HG03280 (cell line): Measurements from ENCODE around the gene FGF1.
A peak's percentile ranks its signal among the peaks of the same experiment; 100 is the strongest.
"Not testable (repeated sequence)": the region's sequence is repeated elsewhere in the genome, so short reads cannot be mapped to it uniquely, and the experiment has no call there.

ENCODE experiments used
- ATAC-seq: cut with Tn5 transposase; IDR thresholded peaks from one replicate; pipeline ENCODE4 v1.9.1; 2021; ENCODE audit warnings: mild to moderate bottlenecking, moderate library complexity; ENCODE audit not compliant: unreplicated experiment

Gene FGF1

DNA sequence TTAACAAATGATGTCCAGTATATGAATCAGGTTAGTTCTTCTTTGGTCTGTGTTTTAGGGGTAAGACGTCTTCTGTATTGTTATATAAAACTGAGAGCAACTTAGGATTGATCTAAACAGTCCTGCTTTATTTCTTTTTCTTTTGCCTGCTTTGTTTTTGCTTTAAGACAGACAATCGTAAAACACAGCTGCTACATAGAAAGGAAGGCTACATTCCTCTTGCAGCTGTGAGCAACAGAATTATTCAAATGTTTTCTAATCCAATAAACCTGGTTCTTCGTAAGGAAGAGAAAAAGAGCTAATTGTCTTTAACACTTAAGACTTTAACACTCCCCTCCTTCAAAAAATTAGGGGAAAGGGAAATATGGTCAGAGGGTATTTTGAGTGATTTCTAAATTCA, 14.6 kb downstream of the FGF1 start:
- ATAC-seq: no peak

DNA sequence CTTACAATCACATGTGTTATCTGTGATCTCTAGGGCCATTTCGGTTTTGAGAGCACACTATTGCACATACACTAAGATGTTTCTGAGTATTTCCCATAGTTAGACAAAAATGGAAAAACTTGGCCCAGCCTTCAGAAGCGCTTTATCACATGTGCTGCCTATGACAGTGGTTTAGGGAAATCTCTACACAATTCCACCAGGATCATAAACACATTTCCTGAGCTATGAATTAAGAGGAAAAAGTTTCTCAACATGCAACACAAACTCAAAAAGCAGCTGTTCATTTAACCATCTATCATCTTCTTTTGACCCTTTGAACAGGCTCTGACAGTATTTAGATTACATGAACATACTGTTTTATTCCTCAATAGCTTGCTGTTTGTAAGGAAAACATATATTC, 15.1 kb downstream of the FGF1 start:
- no peak for ATAC-seq

DNA sequence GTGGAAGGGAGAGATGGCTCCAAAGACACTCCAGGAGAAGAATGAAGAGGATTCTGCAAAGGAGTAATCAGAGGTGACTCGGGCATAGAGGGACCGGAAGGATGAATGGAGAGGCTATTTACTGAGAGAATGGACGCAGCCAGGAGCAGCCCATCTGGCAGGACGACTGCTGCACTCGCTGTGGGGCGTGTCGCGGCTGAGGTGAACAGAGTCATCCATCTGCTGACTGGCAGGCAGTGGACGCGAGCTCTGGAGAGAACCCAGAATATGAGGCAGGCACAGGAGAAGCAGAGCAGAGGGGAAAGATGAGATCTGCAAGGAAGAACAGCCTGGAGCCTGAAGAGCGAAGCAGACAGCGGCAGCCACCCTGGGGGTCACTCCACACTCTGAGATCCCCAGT, 16.4 kb downstream of the FGF1 start:
- no peak for ATAC-seq

DNA sequence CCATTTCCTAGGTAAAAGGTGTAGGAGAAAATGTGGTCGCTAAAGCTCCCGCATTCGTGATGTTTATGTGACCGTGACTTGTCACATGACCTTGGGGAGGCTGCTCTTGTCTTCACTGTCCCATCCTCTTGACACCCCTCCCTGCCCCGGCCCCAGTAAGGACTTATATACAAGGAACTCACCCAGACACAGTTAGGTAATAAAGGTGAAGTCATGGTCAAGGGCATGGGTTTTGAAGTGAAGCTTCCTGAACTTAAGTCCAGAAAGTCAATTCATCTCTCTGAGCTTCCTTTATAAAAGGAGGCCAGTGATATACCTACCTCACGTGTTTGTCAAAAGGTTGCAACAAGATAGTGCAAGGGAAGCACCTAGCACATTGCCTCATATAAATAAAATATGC, 17.6 kb downstream of the FGF1 start:
- ATAC-seq: no peak

DNA sequence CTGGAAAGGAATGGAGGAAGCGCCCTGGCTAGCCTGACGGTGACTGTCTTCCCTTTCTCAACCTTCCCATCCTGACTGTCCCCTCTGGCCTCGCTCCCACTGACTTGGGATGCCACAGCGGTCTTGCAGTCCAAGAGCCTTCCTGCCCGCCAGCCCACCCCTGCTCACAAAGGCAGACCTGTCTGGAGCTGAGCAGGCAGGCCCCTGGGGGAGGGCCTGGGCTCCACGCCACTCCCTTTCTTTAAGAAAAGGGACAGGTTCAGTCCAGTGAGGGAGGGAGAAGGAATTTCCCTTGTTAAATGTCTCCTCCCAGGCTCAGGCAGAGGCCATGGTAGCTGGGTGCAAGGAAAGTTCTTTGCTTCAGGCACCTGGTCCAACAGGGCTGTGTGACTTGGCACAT, 18.1 kb downstream of the FGF1 start:
- no peak for ATAC-seq

DNA sequence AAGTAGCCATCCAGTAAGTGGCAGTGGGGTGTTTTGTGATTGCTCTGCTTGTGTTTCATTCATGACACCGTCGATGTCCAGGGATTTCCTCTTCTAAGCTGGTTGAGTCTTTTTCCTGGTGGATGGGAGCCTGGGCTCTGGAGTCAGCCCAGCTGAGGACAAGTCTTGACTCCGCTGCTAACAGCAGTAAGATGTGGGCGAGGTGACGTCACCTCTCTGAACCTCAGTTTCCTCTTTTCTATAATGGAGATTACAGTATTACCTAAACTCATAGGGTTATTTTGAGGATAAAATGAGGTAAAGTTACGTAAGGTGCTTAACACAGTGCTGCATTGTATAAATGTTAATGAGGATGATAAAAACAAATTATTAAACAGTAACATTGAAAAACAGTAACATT, 21.3 kb downstream of the FGF1 start:
- ATAC-seq: no peak

DNA sequence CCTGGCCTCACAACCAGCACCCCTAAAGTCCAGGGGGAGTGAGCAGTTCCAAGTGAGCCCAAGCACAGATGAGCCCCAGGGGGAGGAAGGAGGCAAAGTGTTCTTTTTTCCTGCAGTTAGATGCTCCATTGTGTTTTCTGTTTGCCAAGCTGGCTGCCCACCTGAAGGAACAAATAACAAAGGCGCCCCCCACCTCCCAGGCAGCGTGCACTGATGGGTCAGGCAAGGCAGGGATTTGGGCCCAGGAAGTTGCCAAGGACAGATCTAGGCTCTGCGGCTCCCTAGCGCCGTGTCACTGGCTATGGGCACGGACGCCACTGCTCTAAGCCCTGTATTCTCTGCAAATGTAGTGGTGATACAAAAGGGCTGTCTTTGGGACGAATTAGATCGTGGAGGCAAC, 21.8 kb downstream of the FGF1 start:
- ATAC-seq: no peak

DNA sequence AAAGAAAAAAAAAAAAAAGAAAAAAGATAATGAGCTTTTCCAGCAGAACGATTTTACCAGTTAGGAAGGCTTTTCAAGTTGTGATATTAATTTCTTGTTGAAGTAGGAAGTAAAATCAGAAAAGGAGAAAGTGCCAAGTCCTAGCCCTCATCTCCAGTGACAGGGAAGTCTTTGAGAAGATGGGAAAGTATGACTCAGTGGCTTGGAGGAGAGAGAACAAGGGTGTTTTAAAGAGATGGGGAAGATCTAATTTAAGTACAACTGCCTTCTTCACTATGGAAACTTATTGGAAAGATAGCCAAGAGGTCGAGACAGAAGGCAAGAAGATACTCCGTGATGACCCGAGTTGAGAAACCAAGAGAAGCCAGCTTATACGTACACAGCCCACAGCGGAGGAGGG, 22.6 kb downstream of the FGF1 start:
- ATAC-seq: no peak

DNA sequence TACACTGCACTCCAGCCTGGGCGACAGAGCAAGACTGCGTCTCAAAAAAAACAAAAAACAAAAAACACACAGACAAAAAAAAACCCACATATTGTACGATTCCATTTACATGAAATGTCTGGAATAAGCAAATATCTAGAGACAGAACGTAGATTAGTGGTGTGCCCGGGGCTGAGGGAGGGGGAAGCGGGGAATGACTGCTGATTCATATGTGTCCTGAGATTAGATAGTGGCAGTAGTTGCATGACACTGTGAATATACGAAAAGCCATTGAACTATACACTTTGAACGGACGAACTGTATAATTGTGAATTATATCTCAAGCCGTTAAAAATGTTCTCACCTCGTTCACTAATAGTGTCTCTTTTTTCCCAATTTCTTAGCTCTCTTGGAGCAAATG, 23.9 kb downstream of the FGF1 start:
- ATAC-seq: no peak

DNA sequence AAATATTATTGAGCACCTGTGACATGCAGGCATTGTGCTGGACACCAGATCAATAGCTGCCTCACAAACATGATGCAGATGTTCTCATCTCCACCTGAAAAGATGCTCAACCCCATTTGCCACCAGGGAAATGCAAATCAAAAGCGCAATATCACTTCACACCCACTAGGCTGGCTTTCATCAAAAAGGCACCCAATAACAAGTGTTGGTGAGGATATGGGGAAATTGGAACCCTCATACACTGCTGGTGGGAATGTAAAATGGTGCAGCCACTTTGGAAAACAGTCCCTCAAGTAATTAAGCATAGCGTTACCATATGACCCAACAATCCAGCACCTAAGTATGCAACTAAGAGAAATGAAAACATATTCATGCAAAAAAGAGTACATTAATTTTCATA, 24.7 kb downstream of the FGF1 start:
- ATAC-seq: no peak

DNA sequence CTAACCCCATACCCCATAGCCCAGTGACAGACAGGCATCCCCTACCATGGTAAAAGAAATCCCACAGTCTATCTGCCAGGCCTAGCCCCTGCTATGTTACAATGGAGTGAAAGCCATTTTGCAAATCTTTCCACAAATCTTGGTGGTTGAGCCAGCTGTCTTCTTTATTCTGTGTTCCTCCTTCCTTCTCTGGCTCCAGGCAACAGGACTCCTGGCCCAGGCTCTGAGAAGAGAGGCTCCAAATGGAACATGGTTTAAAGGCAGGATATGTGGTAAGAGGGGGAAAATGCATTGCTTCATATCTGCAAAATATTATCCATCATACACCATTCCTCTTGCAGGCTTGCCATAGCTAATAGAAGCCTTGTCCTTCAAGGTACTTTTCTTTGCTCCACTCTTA, 25.2 kb downstream of the FGF1 start:
- ATAC-seq: no peak

DNA sequence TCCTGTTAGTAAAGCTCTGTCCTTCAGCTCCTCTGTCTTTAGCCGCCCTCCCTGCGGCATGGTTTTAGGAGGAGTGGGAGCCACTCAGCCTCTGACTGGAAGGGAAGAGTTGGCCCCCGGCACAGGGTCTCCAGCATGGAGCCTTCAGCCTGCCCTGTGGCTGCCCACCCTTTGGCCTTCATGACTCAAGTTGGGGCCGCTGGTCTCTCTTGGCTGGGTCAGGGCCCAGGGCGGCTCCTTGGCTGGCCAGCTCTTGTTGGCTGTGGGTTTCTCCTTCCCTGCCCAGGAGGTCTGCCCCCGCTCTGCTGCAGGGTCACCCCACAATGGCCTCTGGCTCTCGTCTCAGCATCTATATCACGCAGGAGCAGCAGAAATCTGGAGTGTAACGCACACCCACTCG, 25.7 kb downstream of the FGF1 start:
- ATAC-seq: no peak

DNA sequence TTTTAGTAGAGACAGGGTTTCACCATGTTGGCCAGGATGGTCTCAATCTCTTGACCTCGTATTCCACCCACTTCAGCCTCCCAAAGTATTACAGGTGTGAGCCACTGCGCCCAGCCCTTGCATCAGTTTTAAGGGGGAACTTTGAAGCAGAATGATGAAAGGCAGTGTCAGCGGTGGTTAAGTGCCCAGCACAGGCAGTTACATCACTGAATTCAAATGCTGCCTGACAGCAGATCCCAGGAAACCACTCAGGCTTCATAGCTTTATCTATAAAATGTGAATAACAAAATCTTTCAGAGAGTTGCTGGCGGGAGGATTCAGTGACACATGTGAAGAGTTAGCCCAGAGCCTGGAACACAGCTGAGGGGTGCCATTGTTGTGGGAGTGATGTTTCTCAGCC, 26.5 kb downstream of the FGF1 start:
- no peak for ATAC-seq

DNA sequence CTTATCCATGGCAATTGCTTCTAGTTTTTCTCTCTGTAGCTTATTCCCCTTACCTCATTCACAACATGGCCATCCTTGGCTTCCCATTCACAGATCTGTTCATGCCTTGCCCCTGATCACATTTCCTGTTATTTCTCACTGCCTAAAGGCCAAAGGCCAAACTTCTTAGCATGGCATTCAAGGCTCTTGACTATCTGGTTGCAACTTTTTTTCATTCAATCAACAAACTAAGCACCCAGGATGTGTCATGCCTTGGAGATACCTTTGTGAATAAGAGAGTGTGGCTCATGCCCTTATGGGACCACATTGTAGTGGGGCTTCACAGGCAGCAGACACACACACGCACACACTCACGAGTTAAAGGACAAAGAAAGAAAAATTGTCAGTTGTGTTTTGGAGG, 27.6 kb downstream of the FGF1 start:
- no peak for ATAC-seq

DNA sequence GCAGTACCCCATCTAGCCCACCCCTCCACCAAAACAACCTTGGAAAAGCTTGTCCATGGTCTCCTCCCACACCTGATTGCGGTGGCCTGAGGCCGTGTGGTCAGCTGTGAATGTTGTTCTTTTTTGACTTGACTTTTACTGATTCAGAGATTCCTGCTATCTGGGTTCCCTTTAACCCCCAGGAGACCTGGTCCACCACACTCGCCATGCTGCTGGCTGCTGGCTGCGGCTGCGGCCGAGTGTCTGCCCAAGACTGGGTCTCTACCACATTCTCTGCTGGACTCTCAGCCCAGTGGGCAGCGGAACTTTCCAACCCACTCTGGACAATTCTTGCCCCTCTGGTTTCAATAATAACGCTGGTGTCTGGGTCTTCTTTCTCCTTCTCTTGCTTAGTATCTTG, 28.4 kb downstream of the FGF1 start:
- no peak for ATAC-seq

DNA sequence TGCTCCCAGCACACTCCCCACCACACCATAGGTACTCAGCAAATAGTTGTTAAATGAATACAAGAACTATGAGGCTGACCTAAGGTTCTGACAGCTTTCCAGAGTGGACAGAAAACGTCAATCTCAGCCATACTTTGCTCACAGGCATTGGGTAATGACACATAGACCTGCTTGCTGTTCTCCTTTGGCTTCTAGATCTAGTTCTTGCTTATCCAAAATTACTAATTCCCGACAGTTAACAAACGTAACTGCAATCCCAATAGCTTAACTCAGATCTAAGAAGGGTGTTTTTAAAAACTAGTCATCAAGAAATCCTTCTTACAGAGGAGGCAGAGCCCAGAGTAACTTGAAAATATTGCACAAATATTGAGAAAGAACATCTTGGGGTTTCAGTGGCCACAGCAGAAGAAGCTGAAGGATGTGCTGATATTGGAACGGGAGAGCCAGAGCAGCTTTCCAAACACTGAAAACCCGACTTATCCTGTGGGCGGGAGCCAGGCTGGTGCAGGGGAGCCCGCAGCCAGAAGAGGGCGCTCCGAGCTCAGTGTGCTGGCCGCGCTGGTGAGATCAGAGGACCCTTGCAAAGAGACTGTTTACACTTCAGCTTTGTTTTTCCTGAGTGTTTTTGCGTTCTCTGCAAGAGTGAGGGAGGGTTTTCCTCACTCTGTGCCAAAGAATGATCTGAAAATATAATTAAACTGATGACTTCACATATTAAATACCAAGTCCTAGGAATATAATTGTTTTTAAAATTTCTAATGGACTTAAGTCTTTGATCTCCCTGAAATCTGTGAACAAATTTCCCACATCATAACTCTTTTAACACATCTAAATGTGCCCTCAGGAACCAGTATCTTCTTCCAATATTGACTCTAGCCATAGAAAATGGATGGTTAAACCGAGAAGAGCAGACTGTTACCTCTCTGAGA, 30.3 kb downstream of the FGF1 start:
- peak; percentile 79 for ATAC-seq

DNA sequence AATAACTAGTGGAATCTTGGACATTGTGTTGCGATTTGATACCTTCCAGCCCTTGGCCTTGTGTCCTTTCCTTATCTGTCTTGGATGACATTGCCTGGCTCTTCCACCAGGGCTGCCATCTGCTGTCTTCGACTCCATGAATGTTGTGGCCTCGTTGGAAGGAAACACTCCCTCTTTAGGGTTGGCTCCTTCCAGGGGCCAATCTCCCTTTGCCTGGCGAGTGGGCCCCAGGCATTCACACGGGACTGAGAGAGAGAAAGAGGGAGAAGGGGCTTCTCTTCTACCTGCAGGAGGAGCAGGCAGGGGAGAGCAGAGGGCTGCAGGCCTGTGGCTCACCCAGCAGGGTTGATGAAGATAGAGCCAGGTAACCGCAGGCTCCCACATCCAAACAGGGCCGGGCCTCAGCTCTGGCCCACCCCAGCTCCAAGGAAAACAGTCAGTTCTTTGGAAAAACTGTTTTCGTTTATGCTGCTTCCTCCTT, 31.3 kb downstream of the FGF1 start:
- ATAC-seq: no peak

DNA sequence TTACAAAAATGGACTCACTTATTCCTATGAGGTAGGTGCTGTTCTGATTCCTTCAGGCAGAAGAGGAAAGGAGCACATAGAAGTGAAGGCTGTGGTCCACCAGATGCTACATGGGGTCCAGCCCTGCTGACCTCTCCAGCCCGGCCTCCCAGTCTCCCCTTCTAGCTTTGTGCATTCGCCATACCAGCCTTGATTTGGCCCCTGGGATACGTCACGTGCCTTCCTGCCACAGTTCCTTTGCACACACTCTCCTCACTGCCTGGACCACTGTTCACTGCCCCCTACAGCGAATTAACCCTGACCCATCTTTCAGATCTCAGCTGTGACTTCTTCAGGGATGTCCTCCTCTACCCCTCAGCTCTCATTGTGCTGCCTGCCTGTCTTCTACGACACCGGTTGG, 32.6 kb downstream of the FGF1 start:
- no peak for ATAC-seq

DNA sequence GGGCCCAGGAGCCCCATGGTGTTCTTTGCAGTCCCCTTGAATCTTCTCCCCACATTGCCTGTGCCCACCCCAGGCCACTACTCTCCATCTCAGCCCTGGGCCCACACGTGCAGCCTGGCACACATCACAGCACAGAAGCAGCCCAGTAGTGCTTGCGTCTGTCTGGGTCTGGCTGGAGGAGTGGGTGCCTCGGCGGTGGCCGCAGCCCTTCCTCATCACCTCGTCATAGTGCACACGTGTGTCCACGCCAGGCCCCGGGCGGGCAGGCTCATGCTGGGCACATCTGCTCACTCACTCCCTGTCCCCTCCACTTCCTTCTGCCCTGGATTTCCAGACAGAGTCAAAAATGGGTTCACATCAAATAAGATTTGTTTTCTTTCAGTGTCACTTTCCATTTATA, 33.3 kb downstream of the FGF1 start:
- ATAC-seq: no peak

DNA sequence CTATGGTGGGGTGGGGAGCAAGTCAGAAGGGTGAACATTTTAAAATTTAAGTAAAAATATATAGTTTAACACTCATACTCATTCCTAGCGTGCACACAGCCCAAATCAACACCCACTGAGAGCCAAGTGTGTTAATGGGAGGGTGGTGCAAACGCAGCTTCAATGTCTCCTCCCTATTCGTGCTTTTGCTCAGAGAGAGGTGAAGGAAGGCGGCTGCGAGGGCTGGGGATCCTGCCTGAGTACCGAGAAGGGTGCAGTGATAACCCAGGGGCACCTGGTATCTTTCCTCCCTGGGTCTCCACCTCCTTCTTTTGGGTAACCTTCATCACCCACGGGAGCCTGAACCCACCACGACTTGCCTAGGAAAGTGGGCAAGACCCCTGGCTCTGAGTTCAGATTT, 35.0 kb downstream of the FGF1 start:
- ATAC-seq: no peak

DNA sequence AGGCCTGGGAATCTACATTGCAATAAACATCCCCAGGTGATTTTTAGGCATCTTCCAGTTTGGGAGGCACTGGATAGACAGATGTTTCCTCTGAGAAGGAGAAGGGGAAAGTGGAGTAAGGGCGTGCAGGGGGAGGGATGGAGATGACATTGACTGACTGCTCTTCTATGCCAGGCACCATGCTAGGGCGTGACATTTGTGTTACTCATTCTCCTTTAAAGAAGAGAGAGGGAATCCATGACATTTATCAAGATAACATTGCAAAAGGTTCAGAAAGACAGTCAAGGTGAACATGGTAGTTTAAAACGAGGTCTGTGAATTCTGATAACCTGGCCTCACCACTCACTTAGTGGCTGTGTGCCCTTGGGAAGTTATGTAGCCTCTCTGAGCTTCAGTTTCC, 35.8 kb downstream of the FGF1 start:
- no peak for ATAC-seq

DNA sequence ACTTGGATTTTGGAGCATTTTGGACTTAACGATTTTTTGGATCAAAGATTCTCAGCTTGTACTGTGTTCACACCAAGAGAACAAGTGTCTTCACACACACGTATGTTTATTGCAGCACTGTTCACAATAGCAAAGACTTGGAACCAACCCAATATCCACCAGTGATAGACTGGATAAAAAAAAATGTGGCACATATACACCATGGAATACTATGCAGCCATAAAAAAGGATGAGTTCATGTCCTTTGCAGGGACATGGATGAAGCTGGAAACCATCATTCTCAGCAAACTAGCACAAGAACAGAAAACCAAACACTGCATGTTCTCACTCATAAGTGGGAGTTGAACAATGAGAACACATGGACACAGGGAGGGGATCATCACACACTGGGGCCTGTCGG, 37.8 kb downstream of the FGF1 start:
- ATAC-seq: not testable (repeated sequence)

DNA sequence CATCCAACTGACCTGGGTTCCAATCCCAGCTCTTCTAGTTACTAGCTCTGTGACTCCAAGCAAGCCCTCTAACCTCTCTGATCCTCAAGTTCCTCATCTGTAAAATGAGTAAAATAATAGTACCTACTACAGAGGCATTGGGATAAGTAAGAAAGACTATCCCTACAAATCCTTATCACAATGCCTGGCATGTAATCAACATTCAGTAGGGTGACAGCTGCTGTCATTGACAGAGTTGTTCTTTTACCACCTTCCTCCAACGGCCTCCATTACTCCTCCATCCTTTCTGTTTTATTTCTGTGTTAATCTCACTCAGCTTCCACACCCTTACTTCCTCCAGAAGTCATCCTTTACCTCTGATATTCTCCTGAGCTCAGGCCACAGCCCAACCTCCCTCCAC, 40.4 kb downstream of the FGF1 start:
- no peak for ATAC-seq
